Neural progenitor cell (in vitro differentiated cells): ENCODE data around the gene TEPSIN.

Experiments
- EZH2 ChIP-seq: fragments of 200-600 bp; sonication (generic); IDR thresholded peaks from 2 replicates; pipeline ENCODE4 v1.6.1; 2017; ENCODE audit warnings: antibody characterized with exemption, mild to moderate bottlenecking, moderate library complexity
- EZH2phosphoT487 ChIP-seq: fragments of 200-600 bp; sonication (generic); IDR thresholded peaks from 2 replicates; pipeline ENCODE4 v1.6.1; 2017; ENCODE audit warnings: antibody characterized with exemption
- TF ChIP-seq, protein P1 (sequence below): fragments of 200-600 bp; sonication (generic); IDR thresholded peaks from 2 replicates; pipeline ENCODE4 v1.5.1; 2017; ENCODE audit warnings: antibody characterized with exemption, mild to moderate bottlenecking

DNA sequence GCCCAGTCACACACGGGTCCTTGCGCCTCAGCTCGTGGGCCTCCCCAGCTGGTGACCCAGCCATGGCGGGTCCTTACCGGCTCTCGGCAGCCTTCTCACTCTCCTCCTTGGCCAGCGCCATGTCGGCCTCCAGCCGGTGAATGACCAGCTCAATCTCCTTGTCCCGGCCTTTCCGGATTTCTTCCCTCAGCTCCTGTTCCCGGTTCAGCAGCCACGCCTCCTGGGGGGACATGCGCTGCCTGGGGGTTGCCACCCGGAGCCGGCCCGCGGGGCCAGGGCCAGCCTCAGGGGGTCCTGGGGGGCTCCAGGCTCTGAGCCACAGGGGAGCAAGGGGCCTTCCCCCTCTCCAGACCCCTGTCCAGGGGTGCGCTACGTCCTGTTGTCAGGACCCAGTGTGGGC is 47.7 kb downstream of the TEPSIN start:
- TF ChIP-seq EZH2 (no peak), EZH2phosphoT487 (no peak)
- TF ChIP-seq, protein P1, sequence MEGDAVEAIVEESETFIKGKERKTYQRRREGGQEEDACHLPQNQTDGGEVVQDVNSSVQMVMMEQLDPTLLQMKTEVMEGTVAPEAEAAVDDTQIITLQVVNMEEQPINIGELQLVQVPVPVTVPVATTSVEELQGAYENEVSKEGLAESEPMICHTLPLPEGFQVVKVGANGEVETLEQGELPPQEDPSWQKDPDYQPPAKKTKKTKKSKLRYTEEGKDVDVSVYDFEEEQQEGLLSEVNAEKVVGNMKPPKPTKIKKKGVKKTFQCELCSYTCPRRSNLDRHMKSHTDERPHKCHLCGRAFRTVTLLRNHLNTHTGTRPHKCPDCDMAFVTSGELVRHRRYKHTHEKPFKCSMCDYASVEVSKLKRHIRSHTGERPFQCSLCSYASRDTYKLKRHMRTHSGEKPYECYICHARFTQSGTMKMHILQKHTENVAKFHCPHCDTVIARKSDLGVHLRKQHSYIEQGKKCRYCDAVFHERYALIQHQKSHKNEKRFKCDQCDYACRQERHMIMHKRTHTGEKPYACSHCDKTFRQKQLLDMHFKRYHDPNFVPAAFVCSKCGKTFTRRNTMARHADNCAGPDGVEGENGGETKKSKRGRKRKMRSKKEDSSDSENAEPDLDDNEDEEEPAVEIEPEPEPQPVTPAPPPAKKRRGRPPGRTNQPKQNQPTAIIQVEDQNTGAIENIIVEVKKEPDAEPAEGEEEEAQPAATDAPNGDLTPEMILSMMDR, result no peak
